CD4-positive, alpha-beta T cell treated with Interleukin-2 at 100 ng/mL for 4 hours (primary cell): Measurements from ENCODE around the gene REXO1.
A peak's percentile ranks its signal among the peaks of the same experiment; 100 is the strongest.
"Not testable (repeated sequence)": the region's sequence is repeated elsewhere in the genome, so short reads cannot be mapped to it uniquely, and the experiment has no call there.

Experiments used
- DNase-seq: peaks from one replicate; pipeline ENCODE4 v3.0.0-alpha.2; 2020; ENCODE audit warnings: low spot score

Gene REXO1

DNA sequence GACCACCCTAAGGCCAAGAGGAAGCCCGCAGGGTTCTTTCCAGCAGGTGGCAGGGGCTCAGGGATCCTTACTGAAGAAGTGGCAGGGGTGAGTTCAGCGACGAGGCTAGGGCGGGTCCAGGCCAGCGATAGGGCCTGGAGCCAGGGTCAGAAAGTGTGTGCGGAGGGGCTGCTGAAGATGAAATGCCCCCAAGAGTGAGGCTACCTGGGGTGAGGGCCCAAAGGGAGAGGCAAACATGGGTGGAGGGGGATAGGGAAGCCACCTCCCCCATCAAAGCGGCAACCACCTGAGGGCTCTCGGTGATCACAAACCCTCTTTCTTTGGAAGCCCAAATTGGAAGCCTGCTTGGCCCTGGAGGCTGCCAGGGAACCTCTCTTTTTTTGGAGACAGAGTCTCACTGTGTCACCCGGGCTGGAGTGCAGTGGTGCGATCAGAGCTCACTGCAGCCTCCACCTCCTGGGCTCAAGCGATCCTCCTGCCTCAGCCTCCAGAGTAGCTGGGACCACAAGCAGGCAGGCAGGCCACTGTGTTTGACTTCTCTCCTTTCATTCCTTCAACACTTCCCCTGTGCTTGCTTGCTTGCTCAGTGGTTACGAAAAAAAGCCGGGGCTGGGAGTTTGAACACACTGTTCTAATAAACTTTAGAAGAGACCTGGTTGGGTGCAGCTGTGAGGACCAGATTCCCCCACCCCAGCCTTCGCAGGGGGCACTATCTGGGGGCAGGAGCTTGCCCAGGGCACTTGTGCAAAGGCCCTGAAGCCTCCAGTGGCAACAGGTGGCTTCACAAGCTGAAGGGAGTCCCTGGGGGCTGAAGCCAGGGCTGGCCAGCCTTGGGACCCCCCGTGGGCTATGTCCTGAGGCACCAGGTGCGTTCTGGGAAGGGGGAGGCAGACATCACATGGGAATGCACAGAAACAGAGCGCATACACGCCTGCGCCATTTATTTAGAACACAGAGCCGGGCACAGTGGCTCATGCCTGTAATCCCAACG is 34.8 kb downstream of the REXO1 start:
- no peak for DNase-seq

DNA sequence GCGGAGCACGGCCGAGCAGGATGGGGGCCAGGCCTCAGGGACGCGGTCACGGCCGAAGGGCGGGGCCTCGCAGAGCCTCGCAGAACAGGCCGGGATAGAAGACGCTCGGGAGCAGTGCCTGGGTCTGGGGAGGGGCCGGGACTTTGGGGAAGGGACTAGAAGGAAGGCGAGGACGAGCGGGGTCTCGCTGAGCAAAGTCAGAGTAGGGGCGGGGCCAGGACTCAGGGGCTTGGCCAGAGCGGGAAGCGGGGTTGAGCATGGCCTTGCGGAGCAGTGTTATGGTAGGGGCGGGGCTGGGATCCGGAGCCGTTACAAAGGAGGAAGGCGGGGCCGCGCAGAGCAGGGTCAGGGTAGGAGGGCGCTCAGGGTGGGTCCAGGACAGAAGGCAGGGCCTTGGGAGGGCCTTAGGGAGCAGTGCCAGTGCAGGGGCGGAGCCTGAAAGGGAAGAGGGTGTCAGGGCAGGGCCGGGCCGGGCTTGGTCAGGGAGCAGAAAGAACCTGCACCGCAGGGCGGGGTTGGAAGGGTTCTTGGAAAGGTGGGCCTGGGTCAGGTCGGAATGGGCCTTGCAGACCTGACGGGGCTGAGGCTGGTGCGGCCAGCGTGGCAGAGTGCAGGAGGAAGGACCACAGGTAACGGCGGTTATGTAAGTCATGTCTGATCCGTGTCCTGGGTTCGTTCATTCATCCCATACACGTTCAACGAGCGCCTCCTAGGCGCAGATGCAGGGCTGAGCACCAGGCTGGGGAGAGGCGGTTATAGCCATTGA is 35.7 kb downstream of the REXO1 start:
- DNase-seq: peak; percentile 90

DNA sequence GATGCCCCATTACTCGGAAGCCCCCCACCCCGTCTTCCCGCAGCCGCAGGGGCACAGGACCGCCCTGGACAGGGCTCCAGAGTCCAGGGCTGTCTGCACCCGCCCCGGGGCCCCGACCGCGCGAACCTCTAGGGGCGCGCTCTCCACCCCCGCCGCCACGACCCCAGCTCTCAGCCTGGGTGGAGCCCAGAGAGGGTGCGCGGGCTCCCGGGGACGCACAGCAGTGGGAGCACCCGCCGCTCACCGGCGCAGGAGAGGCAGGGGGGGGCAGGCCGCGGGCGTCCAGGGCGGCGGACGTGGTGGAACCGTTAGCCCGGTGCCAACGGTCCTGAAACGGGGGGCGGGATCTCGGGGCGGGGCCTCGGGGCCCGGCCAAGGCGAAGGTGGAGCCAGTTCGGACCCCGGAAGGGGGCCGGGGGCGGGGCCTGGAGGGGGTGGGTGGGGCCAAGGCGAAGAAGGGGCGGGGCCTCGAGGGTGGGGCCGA is 36.3 kb downstream of the REXO1 start, which contains the start of gene ATP8B3:
ATP8B3 (minus strand) TSS at position 335 of the 484 bp plus-strand sequence. CDS start 540 bp downstream, outside the sequence.
- DNase-seq: peak; percentile 78

DNA sequence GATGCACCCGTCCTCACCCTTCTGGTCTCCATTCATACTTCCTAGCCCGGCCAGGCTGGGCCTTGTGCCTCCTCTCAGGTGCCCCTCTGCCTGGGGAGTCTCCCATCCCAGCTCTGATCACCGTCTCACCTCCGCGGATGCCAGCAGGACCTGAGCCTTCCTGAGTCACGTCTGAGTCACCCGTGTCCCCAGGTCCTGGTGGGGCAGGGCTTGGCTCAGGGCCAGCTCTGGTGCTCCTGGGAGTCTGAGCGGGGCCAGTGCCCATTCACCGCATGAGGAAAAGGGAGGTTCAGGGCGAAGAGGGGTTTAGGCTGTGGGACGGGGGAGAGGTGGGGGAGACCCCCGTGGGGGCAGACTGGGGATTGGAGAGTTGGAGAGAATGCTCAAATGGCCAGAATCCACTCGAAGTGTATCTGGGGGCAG is 36.8 kb downstream of the REXO1 start:
- DNase-seq: peak; percentile 59

DNA sequence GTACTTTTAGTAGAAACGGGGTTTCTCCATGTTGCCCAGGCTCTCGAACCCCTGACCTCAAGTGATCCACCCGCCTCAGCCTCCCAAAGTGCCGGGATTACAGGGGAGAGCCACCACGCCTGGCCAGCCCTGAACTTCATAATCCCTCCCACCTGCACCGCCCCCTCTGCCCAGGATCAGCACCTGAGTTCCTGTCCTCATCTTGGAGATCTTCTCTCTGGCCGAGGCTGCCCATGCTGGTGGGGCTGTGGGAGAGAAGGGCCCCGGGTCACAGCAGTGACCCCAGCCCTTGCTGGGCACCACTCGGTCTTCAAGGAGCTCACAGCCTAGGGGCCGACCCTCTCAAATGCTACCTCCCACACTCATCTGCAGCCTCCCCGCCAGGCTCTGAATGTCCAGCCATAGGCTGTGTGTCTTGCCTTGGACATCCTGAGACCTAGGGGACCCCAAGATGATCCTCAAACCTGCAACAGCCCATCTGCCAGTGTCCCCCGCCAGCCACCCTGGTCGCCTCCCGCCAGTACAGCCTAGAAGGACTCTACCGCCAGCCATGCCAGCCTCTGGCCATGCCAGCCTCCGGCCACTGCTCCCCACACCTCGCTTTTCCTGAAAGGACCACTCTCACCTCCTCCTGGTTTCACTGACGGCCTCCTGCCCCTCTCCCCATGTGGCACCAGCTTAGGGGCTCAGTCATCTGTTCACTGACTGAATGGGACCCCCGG is 37.7 kb downstream of the REXO1 start:
- DNase-seq: no peak

DNA sequence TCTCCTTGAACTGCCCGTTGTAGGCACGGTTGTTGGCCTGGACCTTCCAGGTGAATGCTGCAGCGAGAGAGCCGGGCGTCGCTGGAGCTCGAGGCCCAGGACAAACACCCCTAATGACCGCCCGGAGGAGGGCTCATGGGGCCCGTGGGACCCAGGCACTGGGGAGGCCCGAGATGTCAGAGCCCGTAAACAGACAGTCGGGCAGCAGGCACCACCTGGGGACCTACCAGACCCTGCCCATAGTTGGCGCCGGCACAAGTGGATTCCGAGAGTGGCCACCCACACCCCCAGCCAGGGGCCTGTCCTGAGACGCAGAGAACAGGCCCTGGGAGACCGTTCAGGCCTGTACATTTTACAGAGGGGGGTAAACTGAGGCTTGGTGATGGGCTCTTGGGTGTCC is 38.6 kb downstream of the REXO1 start:
- DNase-seq: no peak

DNA sequence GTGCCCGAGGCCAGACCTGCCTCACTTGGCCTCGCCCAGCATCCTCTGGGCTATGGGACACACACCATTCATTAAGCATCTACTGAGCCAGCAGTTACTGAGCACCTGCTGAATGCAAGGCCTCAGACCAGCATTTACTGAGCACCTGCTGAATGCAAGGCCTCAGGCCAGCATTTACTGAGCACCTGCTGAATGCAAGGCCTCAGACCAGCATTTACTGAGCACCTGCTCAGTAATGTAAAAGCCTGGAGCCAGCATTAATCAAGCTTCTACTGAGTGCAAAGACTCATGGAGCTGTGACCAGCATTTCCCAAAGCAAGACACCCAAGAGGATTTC is 39.9 kb downstream of the REXO1 start:
- no peak for DNase-seq

DNA sequence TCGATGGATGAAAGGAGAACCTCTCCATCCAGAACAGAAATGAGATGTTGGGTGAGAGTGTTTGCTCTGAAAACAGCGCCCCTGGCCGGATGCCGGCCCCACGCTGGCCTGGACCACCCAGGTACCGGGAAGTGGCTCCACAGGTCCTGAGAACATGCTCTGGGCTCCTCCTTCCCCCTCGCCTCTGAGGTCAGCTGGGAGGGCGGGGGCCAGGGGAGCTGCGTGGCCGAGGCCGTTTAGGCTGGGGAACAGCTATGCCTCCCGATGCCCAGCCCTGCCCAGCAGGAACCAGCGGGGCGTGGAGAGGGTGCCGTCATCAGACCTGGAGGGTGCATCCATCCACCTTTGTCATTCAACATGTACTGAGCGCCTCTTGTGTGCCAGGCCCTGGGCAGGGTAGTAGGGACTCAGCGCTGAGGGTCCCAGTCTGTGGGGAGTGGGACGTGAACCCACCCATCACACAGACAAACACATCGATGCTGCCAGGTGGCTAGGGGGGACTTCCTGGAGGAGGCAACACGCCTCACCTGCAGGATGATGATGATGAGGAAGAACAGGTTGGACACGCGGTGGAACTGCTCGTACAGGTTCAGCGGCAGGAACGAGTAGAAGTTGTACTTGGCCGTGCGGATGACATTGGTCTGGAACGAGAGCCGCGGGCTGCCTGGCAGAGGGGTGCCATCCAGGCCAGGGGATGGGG is 40.4 kb downstream of the REXO1 start:
- no peak for DNase-seq

DNA sequence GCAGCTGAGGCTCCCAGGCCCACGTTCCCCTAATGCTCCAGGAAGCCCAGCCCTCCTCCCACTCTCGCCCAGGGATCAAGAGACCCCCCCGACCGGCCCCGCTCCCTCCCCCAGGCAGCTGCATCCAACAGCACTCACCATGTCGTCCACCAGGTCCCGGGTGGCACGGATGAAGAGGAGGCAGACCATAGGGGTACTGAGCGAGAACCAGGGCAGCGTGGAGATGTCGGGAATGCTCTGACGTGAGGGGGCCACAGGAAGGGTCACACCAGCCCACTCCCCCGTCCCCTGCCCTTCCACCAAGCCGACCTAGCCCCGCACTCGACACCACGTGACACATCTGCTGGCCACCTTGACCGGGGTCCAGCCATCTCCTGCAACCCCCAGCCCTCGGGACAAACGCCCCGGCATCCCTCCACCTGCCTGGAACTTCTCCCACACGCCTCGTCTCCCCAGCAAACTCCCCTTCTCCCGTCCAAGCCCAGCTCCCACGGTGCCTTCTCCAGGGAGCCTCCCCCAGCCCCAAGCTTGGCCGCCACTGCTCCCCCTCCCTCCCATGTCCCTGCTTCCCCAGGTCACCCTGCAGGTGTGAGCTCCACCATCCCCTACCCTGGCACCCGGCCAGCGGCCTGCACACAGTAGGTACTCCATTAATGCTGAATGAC is 41.1 kb downstream of the REXO1 start:
- DNase-seq: no peak

DNA sequence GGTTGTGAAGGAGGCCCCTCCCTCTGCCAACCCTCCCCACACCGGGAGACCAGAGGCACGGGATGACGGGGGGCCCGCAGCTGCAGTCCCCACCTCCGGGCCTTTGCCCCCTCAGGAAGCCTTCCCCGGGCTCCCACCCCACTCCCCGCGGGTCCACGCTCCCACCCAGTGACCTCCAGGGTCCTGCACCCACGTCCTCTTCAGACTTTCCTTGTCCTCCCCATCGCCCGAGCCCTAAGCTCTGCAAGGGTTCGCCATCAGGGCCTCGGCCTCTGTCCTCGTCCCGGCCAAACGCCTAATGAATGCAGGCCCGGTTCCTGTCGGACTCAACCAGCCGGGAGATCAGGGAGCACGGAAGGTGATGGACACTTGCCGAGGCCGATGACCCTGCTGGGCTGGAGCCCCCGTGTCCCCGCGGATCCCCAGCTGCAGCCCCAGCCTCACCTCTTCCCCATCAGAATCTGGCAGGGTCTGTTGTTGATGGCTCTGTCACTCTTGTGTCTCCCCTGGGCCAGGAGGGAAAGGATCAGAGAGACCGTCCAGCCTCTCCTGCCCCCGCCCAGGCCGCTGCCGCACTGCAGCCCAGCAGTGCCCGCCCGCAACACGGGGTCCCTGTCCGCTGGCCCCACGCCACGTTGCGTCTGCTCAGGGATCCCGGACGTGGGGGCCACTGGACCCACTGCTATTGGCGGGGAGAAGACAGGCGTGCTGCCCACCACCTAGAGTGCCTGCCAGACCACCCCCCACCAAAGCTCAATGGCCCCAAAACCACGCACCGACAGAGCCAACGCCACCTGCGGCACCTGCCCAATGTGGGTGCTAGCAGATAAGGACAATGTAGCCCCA is 41.9 kb downstream of the REXO1 start:
- DNase-seq: no peak

DNA sequence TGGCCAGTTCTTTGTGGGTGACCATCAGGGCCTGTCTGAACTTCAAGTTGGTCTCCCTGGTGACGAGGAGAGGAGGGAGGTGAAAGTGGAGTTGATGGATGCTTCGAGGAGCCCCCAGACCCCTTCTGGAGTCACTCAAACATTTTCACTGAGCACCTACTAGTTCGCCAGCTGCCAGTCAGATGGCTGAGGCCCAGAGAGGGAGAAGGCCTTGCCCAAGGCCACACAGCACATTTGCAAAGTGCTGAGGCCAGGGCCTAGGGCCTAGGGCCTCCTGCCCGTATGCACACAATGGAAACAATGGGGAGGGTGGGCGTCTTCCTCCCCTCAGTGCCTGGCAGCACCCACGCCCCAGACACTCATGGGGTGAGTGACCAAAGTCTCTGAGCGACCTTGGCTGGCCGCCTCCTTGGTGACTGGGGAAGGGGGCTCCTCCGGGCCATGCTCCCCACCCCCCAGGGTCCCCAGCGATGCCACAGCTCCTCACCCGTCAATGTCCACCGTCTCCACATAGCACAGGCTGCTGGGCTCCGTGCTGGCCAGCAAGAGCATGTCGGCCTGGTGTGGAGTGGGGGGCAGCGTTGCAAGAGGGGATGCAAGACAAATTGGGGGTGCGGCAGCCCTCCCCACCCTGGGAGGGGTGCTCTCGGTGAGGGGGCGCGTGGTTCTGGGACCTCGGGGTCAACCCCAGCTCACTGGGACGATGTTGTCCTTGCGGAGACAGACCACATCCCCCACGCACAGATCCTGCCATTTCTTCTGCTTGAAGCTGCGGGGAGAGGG is 42.7 kb downstream of the REXO1 start:
- DNase-seq: no peak

DNA sequence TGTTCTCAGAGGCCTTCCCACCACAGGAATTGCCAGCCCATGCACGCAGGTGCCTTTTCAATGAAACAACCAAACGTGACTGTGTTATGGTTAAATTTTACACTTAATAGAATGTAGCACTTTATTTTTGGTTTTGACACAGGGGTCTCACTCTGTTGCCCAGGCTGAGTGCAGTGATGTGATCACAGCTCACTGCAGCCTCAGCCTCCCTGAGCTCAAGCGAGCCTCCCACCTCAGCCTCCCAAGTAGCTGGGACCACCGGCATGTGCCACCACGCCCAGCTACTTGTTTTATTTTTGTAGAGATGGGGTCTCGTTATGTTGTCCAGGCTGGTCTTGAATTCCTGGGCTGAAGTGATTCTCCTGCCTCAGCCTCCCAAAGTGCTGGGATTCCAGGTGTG is 43.4 kb downstream of the REXO1 start:
- no peak for DNase-seq

DNA sequence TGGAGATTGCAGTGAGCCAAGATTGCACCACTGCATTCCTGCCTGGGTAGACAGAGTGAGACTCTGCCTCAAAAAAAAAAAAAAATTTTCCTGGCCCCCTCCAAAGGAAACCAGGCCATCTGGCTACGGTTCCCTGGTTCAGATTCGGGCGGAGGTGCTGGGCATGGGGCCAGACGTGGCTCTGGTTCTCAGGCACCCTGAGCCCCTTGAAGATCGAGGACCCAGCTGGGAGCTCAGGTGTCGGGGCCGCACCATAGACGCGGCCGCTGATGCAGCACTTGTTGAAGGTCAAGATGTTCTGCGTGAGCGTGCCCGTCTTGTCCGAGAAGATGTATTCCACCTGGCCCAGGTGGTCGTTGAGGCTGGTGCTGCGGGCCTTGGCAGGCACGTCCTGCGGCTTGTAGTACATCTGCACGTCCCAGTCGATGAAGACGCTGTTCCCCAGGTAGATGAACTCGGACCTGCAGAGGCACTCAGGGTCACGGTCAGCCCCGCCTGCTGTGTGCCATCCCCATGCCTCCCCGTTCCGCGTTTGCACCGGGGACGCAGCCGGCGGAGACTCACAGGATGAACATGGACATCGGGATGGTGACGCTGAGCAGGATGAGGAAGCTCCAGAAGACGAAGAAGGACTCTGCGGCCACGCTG is 48.5 kb downstream of the REXO1 start:
- DNase-seq: no peak

DNA sequence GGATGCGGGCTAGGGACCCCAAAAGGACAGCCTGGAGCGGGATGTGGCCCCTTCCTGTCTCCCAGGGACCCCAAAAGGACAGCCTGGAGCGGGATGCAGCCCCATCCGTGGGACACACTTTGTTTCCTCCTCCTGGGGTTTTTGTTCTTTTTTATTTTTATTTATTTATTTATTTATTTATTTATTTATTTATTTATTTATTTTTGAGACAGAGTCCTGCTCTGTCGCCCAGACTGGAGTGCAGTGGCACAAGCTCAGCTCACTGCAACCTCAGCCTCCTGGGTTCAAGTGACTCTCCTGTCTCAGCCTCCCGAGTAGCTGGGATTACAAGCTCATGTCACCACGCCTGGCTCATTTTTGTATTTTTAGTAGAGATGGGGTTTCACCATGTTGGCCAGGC is 51.0 kb downstream of the REXO1 start:
- DNase-seq: not testable (repeated sequence)

DNA sequence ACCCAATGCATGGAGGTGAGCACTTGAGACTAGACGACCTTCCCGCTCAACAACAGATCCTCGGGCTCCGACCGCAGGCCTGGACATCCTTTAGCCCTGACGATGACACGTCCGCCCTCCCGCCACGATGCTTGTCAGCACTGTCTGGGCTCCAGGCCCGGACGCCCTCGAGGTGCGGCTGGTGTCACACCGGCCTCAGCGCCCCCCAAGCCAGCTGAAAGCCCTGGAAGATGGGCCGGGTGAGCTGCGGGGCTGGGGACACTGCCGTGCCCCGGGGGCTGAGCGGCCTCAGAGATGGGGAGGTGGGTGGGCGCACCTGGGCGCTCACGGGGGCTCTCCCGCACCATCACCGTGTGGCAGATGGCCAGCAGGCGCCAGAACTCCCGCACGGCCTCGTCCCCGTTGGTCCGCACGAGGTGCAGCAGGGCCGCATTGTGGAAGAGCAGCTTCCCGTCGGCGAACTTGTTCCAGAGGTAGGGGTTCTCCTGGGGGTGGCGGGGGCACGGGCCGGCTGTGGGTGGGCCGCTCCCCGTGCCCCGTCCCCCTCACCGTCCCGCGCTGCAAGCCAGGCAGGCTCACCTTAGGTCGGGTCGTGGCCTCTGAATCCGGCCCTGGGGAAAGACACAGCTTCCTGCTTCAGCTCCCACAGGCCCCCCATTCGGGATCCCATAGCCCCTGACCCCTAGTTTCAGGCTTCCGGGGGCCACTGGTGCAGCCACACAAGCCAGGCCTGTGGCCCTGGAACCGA is 51.7 kb downstream of the REXO1 start:
- DNase-seq: no peak

DNA sequence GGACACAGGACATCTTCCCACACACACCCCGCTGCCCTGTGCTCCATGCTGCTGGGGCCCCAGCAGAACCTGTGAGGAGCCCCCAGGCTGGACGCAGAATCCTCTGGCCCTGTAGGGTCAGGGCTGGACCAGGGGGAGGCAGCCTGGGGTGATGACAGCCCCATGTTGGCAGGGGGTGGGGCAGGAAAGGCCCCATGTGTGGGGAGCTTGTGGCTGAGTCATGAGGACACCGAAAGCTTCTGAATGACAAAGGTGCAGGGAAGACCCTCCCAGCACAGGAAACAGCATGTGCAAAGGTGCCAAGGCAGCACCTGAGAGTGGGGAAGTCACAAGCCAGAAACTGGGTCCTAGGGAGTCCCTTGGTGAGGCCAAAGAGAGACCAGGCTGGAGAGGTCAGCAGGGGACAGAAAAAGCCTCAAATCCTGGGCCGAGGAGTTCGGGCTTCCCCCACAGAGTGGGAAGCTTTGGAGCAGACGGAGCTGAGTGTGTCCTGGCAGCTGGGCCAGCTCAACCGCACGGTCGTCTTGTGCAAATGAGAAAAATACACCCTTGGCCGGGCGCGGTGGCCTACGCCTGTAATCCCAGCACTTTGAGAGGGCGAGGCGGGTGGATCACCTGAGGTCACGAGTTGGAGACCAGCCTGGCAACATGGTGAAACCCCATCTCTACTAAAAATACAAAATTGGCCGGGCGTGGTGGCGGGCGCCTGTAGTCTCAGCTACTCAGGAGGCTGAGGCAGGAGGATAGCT is 53.7 kb downstream of the REXO1 start:
- no peak for DNase-seq

DNA sequence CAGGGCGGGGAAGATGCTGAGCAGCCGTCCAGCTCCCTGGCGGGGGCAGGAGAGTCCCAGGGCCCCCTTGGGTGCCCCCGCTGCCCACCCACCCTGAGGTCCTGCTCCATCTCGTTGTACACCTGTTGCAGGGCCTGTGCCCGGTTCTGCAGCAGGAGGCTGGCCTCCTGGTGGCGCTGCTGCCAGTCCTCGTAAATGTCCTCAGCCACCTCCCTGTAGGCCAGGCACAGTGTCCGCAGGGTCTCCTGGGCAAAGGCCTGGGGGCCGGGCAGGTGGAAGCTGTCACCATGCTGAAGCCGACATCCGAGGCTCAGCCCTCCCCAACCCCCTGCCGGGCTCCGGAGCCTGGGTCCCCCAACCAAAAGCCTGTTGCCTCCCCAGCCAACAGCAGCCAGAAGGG is 56.4 kb downstream of the REXO1 start:
- no peak for DNase-seq
